SK-N-MC (cell line): Measurements from ENCODE around the gene ALDH5A1.

Source experiments
- DNase-seq: peaks from one replicate; pipeline ENCODE4 v3.0.0-alpha.2; 2011; ENCODE audit warnings: low read depth, low spot score
- H3K27ac ChIP-seq: fragments of 200-600 bp; sonication (generic); 2 replicates; pipeline ENCODE4 v1.5.1; 2016; ENCODE audit warnings: mixed run types
- H3K36me3 ChIP-seq: fragments of 200-600 bp; sonication (generic); 2 replicates; pipeline ENCODE4 v1.6.1; 2017; ENCODE audit warnings: antibody characterized with exemption, low read length, mixed read lengths; ENCODE audit not compliant: insufficient read depth
- H3K4me3 ChIP-seq: fragments of 200-600 bp; sonication (generic); 2 replicates; pipeline ENCODE4 v1.5.1; 2016
- H3K9ac ChIP-seq: fragments of 200-600 bp; sonication (generic); 2 replicates; pipeline ENCODE4 v1.8.0; 2017; ENCODE audit warnings: mixed run types, mixed read lengths; ENCODE audit not compliant: insufficient read length
- H3K9me3 ChIP-seq: fragments of 200-600 bp; sonication (generic); 2 replicates; pipeline ENCODE4 v1.6.1; 2017; ENCODE audit warnings: low read depth, mild to moderate bottlenecking, antibody characterized with exemption, low read length, moderate library complexity, mixed read lengths
- EZH2 ChIP-seq: fragments of 200-600 bp; sonication (generic); IDR thresholded peaks from one replicate; pipeline ENCODE4 v1.6.1; 2017; ENCODE audit warnings: antibody characterized with exemption
- FOXP2 ChIP-seq: optimal IDR thresholded peaks from 2 replicates; pipeline ENCODE3; 2011; ENCODE audit warnings: mild to moderate bottlenecking, moderate library complexity; ENCODE audit not compliant: insufficient read depth; ENCODE audit errors: extremely low read length, control extremely low read depth
- POLR2AphosphoS5 ChIP-seq: IDR thresholded peaks from 2 replicates; pipeline ENCODE4 v1.6.1; 2012; ENCODE audit warnings: mild to moderate bottlenecking, low read depth, low read length, borderline replicate concordance

Gene ALDH5A1

GRCh38 chr6:24455061-24455460, 39.7 kb upstream of the ALDH5A1 start:
- TF ChIP-seq FOXP2 (no peak), POLR2AphosphoS5 (no peak), EZH2 (no peak)
- no peaks in the 10 kb centered on the region for H3K9me3 ChIP-seq
- no peak overlapping the region for H3K9ac ChIP-seq
- no peak for DNase-seq
- H3K4me3 ChIP-seq: no peak overlapping the region
- no peak overlapping the region for H3K27ac ChIP-seq
- no peaks in the 10 kb centered on the region for H3K36me3 ChIP-seq

- no peaks in the 10 kb centered on the region for H3K9me3 ChIP-seq
- H3K4me3 ChIP-seq: no peak overlapping the region
- no peak overlapping the region for H3K27ac ChIP-seq
- H3K36me3 ChIP-seq: no peaks in the 10 kb centered on the region
- no peak overlapping the region for H3K9ac ChIP-seq
- TF ChIP-seq POLR2AphosphoS5 (no peak), FOXP2 (no peak), EZH2 (no peak)
- no peak for DNase-seq
Observed at GRCh38 chr6:24458134-24458533, 36.6 kb upstream of the ALDH5A1 start.

GRCh38 chr6:24458941-24459340, 35.8 kb upstream of the ALDH5A1 start:
- no peaks in the 10 kb centered on the region for H3K9me3 ChIP-seq
- no peak for DNase-seq

GRCh38 chr6:24460966-24461365, 33.8 kb upstream of the ALDH5A1 start:
- TF ChIP-seq FOXP2 (no peak), EZH2 (no peak), POLR2AphosphoS5 (no peak)
- no peak overlapping the region for H3K9ac ChIP-seq
- no peak for DNase-seq
- no peaks in the 10 kb centered on the region for H3K9me3 ChIP-seq
- no peaks in the 10 kb centered on the region for H3K36me3 ChIP-seq
- H3K4me3 ChIP-seq: no peak overlapping the region
- no peak overlapping the region for H3K27ac ChIP-seq

More at GRCh38 chr6:24458941-24459340, 35.8 kb upstream of the ALDH5A1 start:
- Histone ChIP-seq H3K27ac (no peak overlapping the region), H3K9ac (no peak overlapping the region), H3K36me3 (no peaks in the 10 kb centered on the region), H3K4me3 (no peak overlapping the region)
- TF ChIP-seq POLR2AphosphoS5 (no peak), EZH2 (no peak), FOXP2 (no peak)

- Histone ChIP-seq H3K9me3 (no peaks in the 10 kb centered on the region), H3K9ac (no peak overlapping the region), H3K36me3 (no peaks in the 10 kb centered on the region), H3K4me3 (no peak overlapping the region), H3K27ac (no peak overlapping the region)
- TF ChIP-seq EZH2: no peak
- no peak for TF ChIP-seq POLR2AphosphoS5
- no peak for TF ChIP-seq FOXP2
- DNase-seq: no peak
Observed at GRCh38 chr6:24464253-24465038, 30.3 kb upstream of the ALDH5A1 start.

GRCh38 chr6:24469811-24470210, 25.0 kb upstream of the ALDH5A1 start:
- Histone ChIP-seq H3K36me3 (no peaks in the 10 kb centered on the region), H3K9me3 (no peaks in the 10 kb centered on the region), H3K27ac (no peak overlapping the region), H3K4me3 (no peak overlapping the region), H3K9ac (no peak overlapping the region)
- TF ChIP-seq POLR2AphosphoS5: no peak
- TF ChIP-seq EZH2: no peak
- TF ChIP-seq FOXP2: no peak
- DNase-seq: no peak

- Histone ChIP-seq H3K4me3 (no peak overlapping the region), H3K9ac (no peak overlapping the region), H3K27ac (peak overlapping the region; percentile 22; the same call in 1 of the 2 replicates), H3K9me3 (no peaks in the 10 kb centered on the region), H3K36me3 (no peaks in the 10 kb centered on the region)
- TF ChIP-seq FOXP2: no peak
- no peak for TF ChIP-seq EZH2
- no peak for TF ChIP-seq POLR2AphosphoS5
- no peak for DNase-seq
Observed at GRCh38 chr6:24472181-24472580, 22.6 kb upstream of the ALDH5A1 start.

- H3K9ac ChIP-seq: no peak overlapping the region
- H3K27ac ChIP-seq: no peak overlapping the region
- no peaks in the 10 kb centered on the region for H3K36me3 ChIP-seq
- no peaks in the 10 kb centered on the region for H3K9me3 ChIP-seq
- no peak for DNase-seq
- no peak overlapping the region for H3K4me3 ChIP-seq
- TF ChIP-seq POLR2AphosphoS5: no peak
- no peak for TF ChIP-seq EZH2
- TF ChIP-seq FOXP2: no peak
Observed at GRCh38 chr6:24476631-24477030, 18.1 kb upstream of the ALDH5A1 start.

- TF ChIP-seq EZH2: no peak
- no peak for TF ChIP-seq FOXP2
- no peak for TF ChIP-seq POLR2AphosphoS5
- DNase-seq: no peak
- H3K9ac ChIP-seq: no peak overlapping the region
- H3K9me3 ChIP-seq: no peaks in the 10 kb centered on the region
- no peak overlapping the region for H3K4me3 ChIP-seq
- no peaks in the 10 kb centered on the region for H3K36me3 ChIP-seq
- H3K27ac ChIP-seq: no peak overlapping the region
Observed at GRCh38 chr6:24477070-24477469, 17.7 kb upstream of the ALDH5A1 start.
